NCI-H1048 (cell line): ENCODE data around the gene EXOC6.

Experiments used
- DNase-seq: peaks from one replicate; lab custom pipeline; 2025; lab: John Stamatoyannopoulos, UW

The EXOC6 gene

DNA sequence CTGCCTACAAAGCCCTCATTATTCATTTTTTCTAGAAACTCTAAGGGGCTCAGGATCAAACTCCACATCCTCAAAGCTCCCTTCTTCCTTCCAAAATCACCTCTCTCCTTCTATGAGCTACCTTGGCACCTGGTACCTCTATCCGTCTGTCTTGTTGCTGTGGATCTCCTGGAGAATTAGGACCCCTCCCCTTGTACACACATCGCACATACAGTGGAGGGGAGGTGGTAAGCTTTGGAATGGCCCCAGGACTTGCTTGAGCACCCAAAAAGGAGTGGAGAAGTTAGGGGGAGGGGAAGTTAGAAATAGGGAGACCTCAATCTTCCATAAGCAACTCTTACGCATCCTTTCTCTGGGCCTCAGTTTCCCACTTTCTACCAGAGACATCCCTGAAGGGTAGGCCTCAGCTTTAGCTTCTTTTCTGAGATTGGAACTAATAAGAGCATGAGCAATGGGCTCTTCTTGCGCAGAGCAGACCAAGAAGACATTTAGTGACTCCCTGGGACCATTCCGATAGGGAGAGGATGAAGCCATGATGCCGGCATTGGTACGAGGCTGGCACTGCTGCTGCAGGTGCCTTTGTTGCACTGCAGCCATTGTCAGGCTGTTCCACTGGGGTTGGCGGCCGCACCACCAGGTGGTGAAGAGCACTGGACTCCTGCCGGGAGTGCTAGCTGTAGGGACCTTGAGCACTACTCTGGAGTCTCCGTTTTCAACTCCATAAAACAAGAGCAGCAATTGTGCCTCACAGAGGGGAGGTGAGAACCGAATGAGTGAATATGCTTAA, 216.7 kb downstream of the EXOC6 start:
- DNase-seq: no peak

GRCh38 chr10:93065675-93066543, 217.6 kb downstream of the EXOC6 start:
- no peak for DNase-seq

GRCh38 chr10:93066544-93066913, 218.2 kb downstream of the EXOC6 start:
- no peak for DNase-seq

DNA sequence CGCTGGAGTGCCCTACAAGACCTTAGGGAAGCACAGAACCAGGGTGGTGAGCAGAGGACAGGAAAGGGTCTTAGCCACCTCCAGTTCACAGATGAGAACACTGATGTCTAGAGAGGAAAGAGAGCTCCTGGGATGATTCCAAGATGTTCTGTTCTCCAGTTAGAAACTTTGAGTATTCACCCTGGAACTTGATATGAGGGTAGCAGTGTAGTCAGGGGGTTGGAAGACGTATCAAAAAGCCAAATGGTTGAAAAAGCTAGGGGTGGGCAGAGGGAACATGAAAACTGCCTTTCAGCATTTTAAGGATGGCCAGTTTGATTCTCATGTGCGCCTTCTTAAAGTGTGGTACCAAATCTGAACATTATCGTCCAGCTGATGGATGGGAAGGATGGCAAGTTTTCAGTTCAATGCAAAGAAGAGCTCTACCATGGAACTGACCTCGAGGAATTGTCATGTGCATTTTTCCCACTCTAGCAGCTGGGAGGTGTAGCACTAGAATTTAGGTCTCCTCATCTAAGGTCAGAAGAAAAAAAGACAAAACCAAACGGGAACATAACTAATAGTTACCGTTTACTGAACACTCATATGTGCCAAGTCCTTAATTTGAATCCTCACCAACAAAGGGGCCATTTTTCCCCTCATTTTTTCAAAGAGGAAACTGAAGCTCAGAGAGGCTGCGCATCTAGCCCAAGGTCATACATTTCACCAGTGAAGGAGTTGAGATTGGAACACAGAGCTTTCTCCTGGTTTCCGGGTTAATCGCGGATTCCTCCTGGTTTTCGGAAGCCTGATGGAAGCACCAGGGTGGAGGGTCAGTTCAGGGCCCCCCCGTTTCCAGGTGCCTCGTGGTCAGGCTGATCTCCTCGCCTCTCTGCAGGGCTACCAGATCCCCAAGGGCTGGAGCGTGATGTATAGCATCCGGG, 219.4 kb downstream of the EXOC6 start:
- DNase-seq: no peak

DNA sequence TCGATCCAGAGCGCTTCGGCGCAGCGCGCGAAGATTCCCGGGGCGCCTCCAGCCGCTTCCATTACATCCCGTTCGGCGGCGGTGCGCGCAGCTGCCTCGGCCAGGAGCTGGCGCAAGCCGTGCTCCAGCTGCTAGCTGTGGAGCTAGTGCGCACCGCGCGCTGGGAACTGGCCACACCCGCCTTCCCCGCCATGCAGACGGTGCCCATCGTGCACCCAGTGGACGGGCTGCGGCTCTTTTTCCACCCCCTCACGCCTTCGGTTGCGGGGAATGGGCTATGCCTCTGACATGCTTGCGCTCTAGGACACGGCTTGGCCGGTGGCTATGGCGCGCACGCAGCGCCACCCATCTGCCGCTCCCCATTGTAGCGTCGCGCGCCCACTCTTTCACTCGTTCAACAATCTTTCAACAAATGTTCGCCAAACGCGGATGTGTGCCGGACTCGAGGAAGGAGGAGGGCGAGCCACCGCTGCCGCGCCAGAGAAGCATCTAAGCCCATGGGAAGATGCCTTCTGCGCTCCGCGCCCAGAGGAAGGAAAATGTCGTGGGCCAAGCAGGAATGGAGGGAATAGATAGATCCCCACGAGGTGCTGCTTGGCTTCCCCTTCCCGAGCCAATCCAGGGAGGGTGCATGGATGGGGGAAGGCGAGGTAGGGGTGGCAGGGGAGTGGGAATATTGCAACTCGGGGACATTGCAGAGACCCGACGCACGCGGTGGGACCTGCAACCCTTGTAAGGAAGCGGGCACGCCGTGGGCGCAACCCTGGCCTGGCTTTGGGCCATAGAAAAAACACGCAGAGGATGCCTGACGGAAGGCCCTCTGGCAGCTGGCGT, 220.3 kb downstream of the EXOC6 start:
- no peak for DNase-seq

DNA sequence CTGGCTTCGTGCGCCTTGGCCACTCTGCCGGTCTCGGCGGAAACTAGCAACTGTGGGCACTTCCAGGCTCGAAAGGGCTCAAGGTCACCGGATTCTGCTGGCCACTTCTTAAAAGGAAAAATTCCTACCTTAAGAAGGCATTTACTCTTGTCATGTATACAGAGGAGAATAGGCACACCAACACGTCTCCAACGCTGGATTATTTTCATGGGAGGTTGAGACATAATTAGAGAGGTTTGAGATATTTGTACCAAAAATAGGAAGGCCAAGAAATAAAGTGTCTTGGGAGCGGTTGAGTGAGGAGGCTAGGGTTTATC, 220.9 kb downstream of the EXOC6 start:
- no peak for DNase-seq

DNA sequence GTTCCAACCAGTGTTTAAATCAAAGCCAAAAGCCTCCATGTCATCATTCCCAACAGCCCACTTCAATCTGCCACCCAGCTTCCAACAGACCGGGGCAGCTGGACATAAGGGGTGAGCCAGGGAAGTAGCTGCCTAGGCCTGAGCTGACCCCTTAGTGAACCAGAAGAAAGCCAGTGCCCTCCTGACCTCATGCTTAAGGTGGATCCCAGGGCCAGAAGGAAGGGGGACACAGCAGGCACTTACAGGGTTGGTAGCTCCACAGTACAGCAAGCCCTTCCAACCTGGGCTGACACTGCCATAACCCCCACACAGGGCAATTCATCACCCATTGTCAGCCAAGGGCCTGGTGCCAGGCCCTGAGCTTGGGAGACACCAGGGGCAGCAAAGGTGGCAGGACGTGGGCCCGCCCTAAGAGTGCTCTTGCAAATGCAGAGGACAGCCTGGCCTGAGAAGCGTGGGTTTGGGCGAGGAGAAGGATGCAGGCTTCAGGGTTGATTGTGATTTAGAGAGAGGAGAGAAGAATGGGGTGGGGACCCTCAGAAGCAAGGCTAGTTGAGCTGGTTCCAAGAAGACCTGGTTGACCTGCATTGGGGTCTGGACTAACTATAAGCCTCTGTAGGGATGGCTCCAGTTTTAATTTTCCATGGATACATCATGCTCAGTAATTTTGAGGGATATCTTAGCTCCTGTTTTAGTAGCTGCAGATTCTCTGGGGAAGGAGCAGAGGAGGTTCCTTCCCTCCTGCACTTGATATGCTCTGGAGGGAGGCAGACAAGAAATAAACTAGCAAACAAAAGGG, 222.3 kb downstream of the EXOC6 start:
- DNase-seq: no peak

- DNase-seq: no peak
Measured at GRCh38 chr10:93071177-93071472, 222.8 kb downstream of the EXOC6 start.

DNA sequence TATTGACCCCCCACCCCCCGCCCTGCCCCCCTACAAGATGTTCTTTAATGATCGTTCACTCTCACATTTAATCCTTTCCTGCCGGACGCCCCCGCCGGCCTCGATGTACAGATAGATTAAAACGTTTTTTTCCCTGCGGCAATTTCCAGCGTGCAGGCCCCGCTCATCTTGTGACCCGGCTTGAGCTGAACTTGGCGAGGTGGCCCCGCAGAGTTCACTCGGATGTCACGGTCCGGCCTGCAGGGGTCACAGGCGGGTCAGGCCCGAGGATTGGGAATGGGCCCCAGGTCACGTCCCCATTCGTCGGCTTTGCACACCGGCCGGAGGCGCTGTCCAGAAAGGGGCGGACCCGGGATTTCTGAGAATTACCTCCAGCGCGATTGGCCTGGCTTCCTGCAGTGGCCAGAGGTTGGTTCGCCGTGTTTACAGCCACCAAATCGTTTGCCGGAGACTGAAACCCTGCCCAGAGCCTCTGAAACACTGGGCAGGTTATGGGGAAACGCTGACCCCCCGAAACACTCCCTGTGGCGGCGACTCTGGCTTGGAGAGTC, 223.4 kb downstream of the EXOC6 start:
- no peak for DNase-seq

DNA sequence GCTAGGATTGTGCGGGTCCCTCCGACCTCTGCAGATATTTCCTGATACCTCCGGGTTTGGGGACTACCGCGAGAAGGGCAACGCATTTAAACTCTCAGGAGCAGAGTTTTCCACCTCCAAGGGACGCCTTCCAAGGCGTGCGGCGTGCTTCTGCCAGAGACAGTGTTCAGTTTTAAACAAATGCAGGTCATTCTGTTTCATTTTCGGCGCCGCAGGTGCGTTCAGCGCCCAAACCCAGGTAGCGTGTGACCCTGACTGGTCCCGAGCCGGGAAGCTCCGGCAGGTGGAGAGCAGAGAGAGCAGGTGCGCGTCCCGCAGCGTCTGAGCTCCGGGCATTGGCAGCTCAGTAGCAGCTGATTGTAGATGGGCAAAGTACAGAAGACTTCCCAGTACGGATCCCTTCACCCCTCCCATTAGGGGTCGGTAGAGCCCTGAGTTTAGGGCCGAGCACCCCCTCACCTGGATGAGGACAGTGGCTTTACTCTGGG, 223.9 kb downstream of the EXOC6 start:
- no peak for DNase-seq

- DNase-seq: no peak
Measured at GRCh38 chr10:93072713-93073538, 224.6 kb downstream of the EXOC6 start.

GRCh38 chr10:93073539-93074146, 225.3 kb downstream of the EXOC6 start, which contains the start of gene CYP26A1:
Gene CYP26A1, plus strand, starts transcription at chr10:93073893. Its CDS starts 42 bp downstream, at chr10:93073935.
- no peak for DNase-seq

DNA sequence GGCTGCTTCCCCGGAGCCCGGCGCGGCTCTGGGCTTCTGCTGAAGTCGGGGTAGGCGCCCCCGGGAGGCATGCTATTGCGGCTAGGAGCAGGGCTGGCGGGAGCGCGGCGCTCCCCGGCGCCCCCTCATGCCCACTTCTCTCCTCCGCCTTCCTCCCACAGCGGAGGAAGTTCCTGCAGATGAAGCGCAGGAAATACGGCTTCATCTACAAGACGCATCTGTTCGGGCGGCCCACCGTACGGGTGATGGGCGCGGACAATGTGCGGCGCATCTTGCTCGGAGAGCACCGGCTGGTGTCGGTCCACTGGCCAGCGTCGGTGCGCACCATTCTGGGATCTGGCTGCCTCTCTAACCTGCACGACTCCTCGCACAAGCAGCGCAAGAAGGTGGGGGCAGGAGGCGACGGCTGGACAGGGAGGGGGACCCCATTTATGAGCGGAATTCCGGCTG, 225.9 kb downstream of the EXOC6 start:
- DNase-seq: no peak

DNA sequence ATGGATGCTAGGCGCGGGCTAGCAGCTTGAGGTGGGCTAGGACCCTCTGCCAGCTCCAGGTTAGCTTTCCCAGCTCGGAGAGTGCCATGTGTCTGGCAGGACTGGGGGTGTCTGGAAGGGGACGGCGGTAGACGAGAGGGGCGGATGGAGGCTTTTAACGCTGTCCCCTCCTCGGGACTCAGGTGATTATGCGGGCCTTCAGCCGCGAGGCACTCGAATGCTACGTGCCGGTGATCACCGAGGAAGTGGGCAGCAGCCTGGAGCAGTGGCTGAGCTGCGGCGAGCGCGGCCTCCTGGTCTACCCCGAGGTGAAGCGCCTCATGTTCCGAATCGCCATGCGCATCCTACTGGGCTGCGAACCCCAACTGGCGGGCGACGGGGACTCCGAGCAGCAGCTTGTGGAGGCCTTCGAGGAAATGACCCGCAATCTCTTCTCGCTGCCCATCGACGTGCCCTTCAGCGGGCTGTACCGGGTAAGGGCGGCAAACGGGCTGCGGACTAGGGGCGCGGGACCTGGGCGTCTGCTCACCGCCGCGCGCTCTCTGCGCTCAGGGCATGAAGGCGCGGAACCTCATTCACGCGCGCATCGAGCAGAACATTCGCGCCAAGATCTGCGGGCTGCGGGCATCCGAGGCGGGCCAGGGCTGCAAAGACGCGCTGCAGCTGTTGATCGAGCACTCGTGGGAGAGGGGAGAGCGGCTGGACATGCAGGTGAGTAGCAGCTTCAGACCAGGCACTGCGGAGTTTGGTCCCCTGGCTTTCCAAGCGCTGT, 226.5 kb downstream of the EXOC6 start:
- no peak for DNase-seq

DNA sequence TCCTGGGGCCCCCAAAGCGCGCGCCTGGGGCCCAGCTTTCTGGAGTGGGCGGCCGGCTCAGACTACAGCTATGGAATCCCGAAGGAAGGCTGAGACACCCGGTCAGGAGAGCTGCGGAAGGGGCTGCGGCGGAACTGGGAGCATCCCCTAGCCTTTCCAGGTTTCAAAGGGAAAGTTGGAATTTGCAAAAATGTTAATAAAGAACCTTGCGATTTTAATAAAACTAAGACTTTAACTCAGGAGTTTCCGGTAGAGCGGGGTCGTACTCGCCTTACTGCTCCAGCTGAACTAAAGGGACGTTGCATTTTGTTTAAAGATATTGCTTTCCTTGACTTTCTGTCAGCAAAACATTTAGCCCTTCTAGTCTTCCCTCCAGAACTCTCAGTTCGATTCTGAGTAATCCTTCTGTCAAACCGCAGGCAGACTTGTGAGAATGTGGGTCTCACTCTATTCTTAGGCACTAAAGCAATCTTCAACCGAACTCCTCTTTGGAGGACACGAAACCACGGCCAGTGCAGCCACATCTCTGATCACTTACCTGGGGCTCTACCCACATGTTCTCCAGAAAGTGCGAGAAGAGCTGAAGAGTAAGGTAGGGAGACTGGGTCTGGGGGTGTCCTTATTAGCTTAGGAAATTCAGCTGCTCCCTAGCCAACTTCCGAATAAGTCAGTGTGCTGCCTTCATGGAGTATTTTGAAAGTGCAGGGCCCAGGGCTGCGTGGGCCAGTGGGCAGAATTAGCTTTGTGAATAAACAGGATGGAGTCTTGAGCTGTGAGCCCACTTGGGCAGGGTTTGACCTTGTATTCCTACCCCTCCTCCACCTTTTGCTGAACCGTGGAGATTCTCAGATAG, 227.3 kb downstream of the EXOC6 start:
- no peak for DNase-seq

DNA sequence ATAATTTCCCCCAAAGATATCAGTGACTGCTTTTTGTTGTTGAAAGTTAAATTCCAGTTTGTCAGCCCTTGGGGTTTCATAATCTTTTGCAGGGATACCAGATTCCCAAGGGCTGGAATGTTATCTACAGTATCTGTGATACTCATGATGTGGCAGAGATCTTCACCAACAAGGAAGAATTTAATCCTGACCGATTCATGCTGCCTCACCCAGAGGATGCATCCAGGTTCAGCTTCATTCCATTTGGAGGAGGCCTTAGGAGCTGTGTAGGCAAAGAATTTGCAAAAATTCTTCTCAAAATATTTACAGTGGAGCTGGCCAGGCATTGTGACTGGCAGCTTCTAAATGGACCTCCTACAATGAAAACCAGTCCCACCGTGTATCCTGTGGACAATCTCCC, 228.6 kb downstream of the EXOC6 start:
- no peak for DNase-seq

GRCh38 chr10:93077860-93078337, 229.6 kb downstream of the EXOC6 start:
- DNase-seq: no peak
